A673 (cell line): Measurements from ENCODE around the gene RBMS1.

Experiments
- CTCF ChIP-seq: fragments of 300-800, 200-600 bp; sonication (generic); conservative IDR thresholded peaks from 2 replicates; pipeline ENCODE4 v1.5.1; 2017; ENCODE audit warnings: low read depth, mild to moderate bottlenecking, antibody characterized with exemption, low read length, moderate library complexity, mixed read lengths
- EZH2 ChIP-seq: fragments of 200-600 bp; sonication (generic); IDR thresholded peaks from 2 replicates; pipeline ENCODE4 v1.6.1; 2017; ENCODE audit warnings: borderline replicate concordance, low read depth, mild to moderate bottlenecking, mixed read lengths, antibody characterized with exemption, low read length; ENCODE audit not compliant: poor library complexity, severe bottlenecking

GRCh38 chr2:160255408-160255807 lies 238.2 kb downstream of the RBMS1 start:
- TF ChIP-seq CTCF (no peak), EZH2 (no peak)
